GM06990 (cell line): ENCODE data around the gene KLC1.
"Not testable (repeated sequence)": the region's sequence is repeated elsewhere in the genome, so short reads cannot be mapped to it uniquely, and the experiment has no call there.

Source experiments
- DNase-seq: peaks from one replicate; pipeline ENCODE4 v3.0.0-alpha.2; 2011; ENCODE audit not compliant: insufficient read length; ENCODE audit errors: extremely low read depth
- H3K27me3 ChIP-seq: replicated peaks from 2 replicates; pipeline ENCODE4 v1.6.0; 2011; ENCODE audit warnings: low read length; ENCODE audit not compliant: control insufficient read depth, insufficient read depth
- H3K36me3 ChIP-seq: 2 replicates; pipeline ENCODE4 v1.5.1; 2011; ENCODE audit warnings: low read length; ENCODE audit not compliant: control insufficient read depth, insufficient read depth
- H3K4me3 ChIP-seq: replicated peaks from 2 replicates; pipeline ENCODE4 v1.5.1; 2011; ENCODE audit warnings: low read depth, mild to moderate bottlenecking, control low read depth, low read length
- CTCF ChIP-seq: IDR thresholded peaks from 2 replicates; pipeline ENCODE4 v1.5.1; 2011; ENCODE audit warnings: low read length, control low read depth, mild to moderate bottlenecking, inconsistent platforms; ENCODE audit not compliant: insufficient read depth, poor library complexity, severe bottlenecking

KLC1 gene

GRCh38 chr14:103607822-103608221, 21.2 kb upstream of the KLC1 start:
- H3K27me3 ChIP-seq: no peaks in the 10 kb centered on the region; the same call in 1 of the 2 replicates
- no peak for DNase-seq
- H3K36me3 ChIP-seq: no peaks in the 10 kb centered on the region
- H3K4me3 ChIP-seq: no peak overlapping the region
- no peak for TF ChIP-seq CTCF

- H3K36me3 ChIP-seq, DNase-seq: not testable (repeated sequence)
Measured at GRCh38 chr14:103609081-103609480, 19.9 kb upstream of the KLC1 start.

GRCh38 chr14:103611215-103611614, 17.8 kb upstream of the KLC1 start:
- TF ChIP-seq CTCF: no peak

More at GRCh38 chr14:103609081-103609480, 19.9 kb upstream of the KLC1 start:
- H3K4me3 ChIP-seq, H3K27me3 ChIP-seq: not testable (repeated sequence)

GRCh38 chr14:103613517-103613916, 15.5 kb upstream of the KLC1 start:
- H3K4me3 ChIP-seq: no peak overlapping the region
- TF ChIP-seq CTCF: peak; percentile 27
- no peak for DNase-seq
- H3K36me3 ChIP-seq: no peaks in the 10 kb centered on the region
- no peaks in the 10 kb centered on the region; the same call in 1 of the 2 replicates for H3K27me3 ChIP-seq

More at GRCh38 chr14:103611215-103611614, 17.8 kb upstream of the KLC1 start:
- DNase-seq: no peak
- Histone ChIP-seq H3K36me3 (no peaks in the 10 kb centered on the region), H3K4me3 (no peak overlapping the region), H3K27me3 (no peaks in the 10 kb centered on the region; the same call in 1 of the 2 replicates)

- Histone ChIP-seq H3K4me3 (no peak overlapping the region), H3K27me3 (no peaks in the 10 kb centered on the region), H3K36me3 (no peaks in the 10 kb centered on the region)
- no peak for DNase-seq
- TF ChIP-seq CTCF: no peak
Measured at GRCh38 chr14:103616635-103617300, 12.2 kb upstream of the KLC1 start.

GRCh38 chr14:103619057-103619456, 10.0 kb upstream of the KLC1 start:
- no peaks in the 10 kb centered on the region for H3K27me3 ChIP-seq
- no peak for DNase-seq
- no peak overlapping the region for H3K4me3 ChIP-seq
- TF ChIP-seq CTCF: no peak
- no peaks in the 10 kb centered on the region for H3K36me3 ChIP-seq
